ENCODE data around the gene TYW3.

- TF ChIP-seq POLR2A (IDR thresholded peaks at IDR 0.05; ENCODE audit: low read length) (no peak), GATA1 (IDR thresholded peaks at IDR 0.05; ENCODE audit: low read depth, low read length) (no peak)
These were observed 30.9 kb downstream of the TYW3 start for GRCh38 chr1:74763807-74764206.
